GM12864 (cell line): ENCODE results near the gene PIK3C2G.
"Not testable (repeated sequence)": the region's sequence is repeated elsewhere in the genome, so short reads cannot be mapped to it uniquely, and the experiment has no call there.

Experiments
- DNase-seq: peaks from one replicate; pipeline ENCODE4 v3.0.0-alpha.2; 2011; ENCODE audit warnings: low read depth
- H3K4me3 ChIP-seq: 2 replicates; pipeline ENCODE4 v1.5.1; 2011; ENCODE audit warnings: mild to moderate bottlenecking, low read depth, low read length, control low read depth
- CTCF ChIP-seq: IDR thresholded peaks from 2 replicates; pipeline ENCODE4 v1.5.1; 2011; ENCODE audit warnings: low read depth, mild to moderate bottlenecking, moderate library complexity, low read length, control low read depth, inconsistent platforms; ENCODE audit errors: missing control alignments

The PIK3C2G gene

GRCh38 chr12:18502422-18502968, 241.2 kb downstream of the PIK3C2G start:
- no peak for DNase-seq
- H3K4me3 ChIP-seq = no peak overlapping the region
- TF ChIP-seq CTCF = no peak

- no peak for DNase-seq
- H3K4me3 ChIP-seq = no peak overlapping the region
- no peak for TF ChIP-seq CTCF
Observed at GRCh38 chr12:18521461-18521860, 260.1 kb downstream of the PIK3C2G start.

GRCh38 chr12:18522806-18523205, 261.5 kb downstream of the PIK3C2G start:
- no peak overlapping the region for H3K4me3 ChIP-seq
- no peak for TF ChIP-seq CTCF
- DNase-seq = no peak

- not testable (repeated sequence) for H3K4me3 ChIP-seq
Observed at GRCh38 chr12:18542497-18542896, 281.2 kb downstream of the PIK3C2G start.

GRCh38 chr12:18546399-18546798, 285.1 kb downstream of the PIK3C2G start:
- no peak for DNase-seq
- no peak overlapping the region for H3K4me3 ChIP-seq
- TF ChIP-seq CTCF = no peak

More at GRCh38 chr12:18542497-18542896, 281.2 kb downstream of the PIK3C2G start:
- not testable (repeated sequence) for DNase-seq

- no peak for TF ChIP-seq CTCF
- no peak for DNase-seq
- no peak overlapping the region for H3K4me3 ChIP-seq
Observed at GRCh38 chr12:18549598-18549997, 288.3 kb downstream of the PIK3C2G start.

GRCh38 chr12:18551106-18551505, 289.8 kb downstream of the PIK3C2G start:
- no peak for TF ChIP-seq CTCF
- no peak overlapping the region for H3K4me3 ChIP-seq
- DNase-seq = no peak

GRCh38 chr12:18551701-18552100, 290.4 kb downstream of the PIK3C2G start:
- no peak for DNase-seq
- no peak overlapping the region for H3K4me3 ChIP-seq
- no peak for TF ChIP-seq CTCF
